HUES48 (cell line): Measurements from ENCODE around the gene ADGRG6.
"Not testable (repeated sequence)": the region's sequence is repeated elsewhere in the genome, so short reads cannot be mapped to it uniquely, and the experiment has no call there.

Source experiments
- H3K27ac ChIP-seq: one replicate; pipeline ENCODE4 v1.7.0; 2013; ENCODE audit warnings: low read depth, low read length, inconsistent platforms
- H3K27me3 ChIP-seq: 2 replicates; pipeline ENCODE4 v1.6.1; 2013; ENCODE audit warnings: mild to moderate bottlenecking, low read length; ENCODE audit not compliant: control insufficient read depth, insufficient read depth
- H3K36me3 ChIP-seq: 2 replicates; pipeline ENCODE4 v1.6.1; 2013; ENCODE audit warnings: low read length; ENCODE audit not compliant: control insufficient read depth, insufficient read depth
- H3K4me1 ChIP-seq: 2 replicates; pipeline ENCODE4 v1.6.1; 2013; ENCODE audit warnings: mild to moderate bottlenecking, low read length; ENCODE audit not compliant: control insufficient read depth, insufficient read depth
- H3K4me3 ChIP-seq: 2 replicates; pipeline ENCODE4 v1.5.1; 2013; ENCODE audit warnings: mild to moderate bottlenecking, low read depth, low read length
- H3K9ac ChIP-seq: 2 replicates; pipeline ENCODE4 v1.6.1; 2013; ENCODE audit warnings: mild to moderate bottlenecking, low read depth, low read length, moderate library complexity
- H3K9me3 ChIP-seq: 2 replicates; pipeline ENCODE4 v1.6.1; 2013; ENCODE audit warnings: low read length; ENCODE audit not compliant: control insufficient read depth, insufficient read depth

Gene ADGRG6

GRCh38 chr6:142446168-142446567, 144.4 kb downstream of the ADGRG6 start:
- Histone ChIP-seq H3K36me3 (no peaks in the 10 kb centered on the region), H3K27me3 (no peaks in the 10 kb centered on the region), H3K27ac (no peak overlapping the region), H3K9me3 (no peaks in the 10 kb centered on the region), H3K4me1 (peaks cover 21% of the 10 kb centered on the region), H3K4me3 (no peak overlapping the region), H3K9ac (no peak overlapping the region)

DNA sequence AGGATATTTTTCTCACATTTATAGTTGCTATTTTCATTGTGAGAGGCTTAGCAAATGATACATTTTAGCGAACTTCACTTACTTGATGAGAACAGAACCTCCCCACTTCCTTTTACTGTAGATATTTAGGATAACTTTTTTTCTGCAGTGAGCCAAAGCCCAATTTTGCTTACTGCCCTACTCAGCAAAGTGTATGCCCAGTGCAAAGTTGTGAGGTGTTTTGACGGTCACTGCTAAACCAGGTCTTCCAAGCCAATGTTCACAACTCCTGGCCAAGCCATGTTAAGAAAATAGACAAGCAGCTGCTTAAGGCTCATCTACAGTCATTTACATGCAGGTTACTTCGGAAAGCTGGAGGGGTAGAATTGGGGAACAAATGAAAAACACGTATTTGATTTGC, 144.8 kb downstream of the ADGRG6 start:
- Histone ChIP-seq H3K4me1 (peaks cover 17% of the 10 kb centered on the region), H3K27me3 (no peaks in the 10 kb centered on the region), H3K36me3 (no peaks in the 10 kb centered on the region), H3K9ac (no peak overlapping the region), H3K4me3 (no peak overlapping the region), H3K9me3 (no peaks in the 10 kb centered on the region), H3K27ac (no peak overlapping the region)

DNA sequence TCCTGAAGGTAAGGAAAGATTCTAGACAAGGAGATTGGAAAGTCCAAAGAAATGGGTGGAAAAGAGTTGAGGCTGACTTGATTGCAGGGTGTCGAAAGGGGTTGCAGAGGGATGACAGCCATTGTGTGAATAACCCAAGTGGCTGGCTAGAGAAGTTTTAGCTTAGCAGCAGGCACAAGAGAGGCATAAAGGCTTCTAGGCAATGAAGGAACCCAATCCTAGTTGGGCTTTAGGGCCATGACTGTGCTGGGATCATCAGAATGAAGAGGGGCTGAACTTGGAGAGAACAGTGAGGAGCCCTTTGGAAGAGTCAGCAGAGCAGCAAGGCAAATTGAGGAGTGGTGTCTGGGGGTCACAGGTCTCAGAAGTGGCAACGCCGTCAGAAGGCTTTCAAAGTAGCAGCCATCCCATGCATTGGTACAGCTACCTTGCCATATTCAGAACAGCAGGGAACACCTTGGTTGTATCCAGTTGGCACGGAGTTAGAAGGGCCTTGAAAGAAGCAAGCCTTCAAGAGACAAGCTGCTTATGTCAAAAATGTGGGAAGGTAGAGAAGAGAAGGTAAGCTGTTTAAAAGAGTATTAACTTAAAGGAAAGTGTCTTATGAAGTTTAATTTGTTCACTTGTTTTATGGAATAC, 146.4 kb downstream of the ADGRG6 start:
- Histone ChIP-seq H3K36me3 (no peaks in the 10 kb centered on the region), H3K4me1 (peaks cover 13% of the 10 kb centered on the region), H3K9ac (no peak overlapping the region), H3K27me3 (no peaks in the 10 kb centered on the region), H3K4me3 (no peak overlapping the region), H3K27ac (no peak overlapping the region), H3K9me3 (no peaks in the 10 kb centered on the region)

- H3K27me3 ChIP-seq, H3K9me3 ChIP-seq, H3K4me3 ChIP-seq, H3K36me3 ChIP-seq, H3K27ac ChIP-seq, H3K9ac ChIP-seq, H3K4me1 ChIP-seq: not testable (repeated sequence)
These were observed 149.0 kb downstream of the ADGRG6 start for GRCh38 chr6:142450856-142451255.

DNA sequence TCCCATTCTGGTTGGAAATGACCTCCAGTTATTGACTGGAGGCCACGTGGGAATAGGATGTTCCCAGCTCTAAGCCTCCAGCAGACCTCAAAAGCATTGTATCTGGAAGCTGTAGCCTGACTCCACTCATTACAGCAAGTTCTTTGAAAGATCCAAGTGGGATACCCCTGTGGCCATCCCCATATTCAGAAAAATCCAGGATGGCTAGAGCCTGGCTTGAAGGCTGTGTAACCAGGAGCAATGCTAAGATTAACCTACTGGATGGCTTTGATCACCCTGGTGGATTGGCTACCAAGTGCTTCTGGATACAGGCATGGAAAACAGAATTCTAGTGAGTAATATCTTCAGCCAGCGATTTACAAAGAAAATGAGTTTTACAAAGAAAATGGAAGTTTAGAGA, 151.2 kb downstream of the ADGRG6 start:
- H3K36me3 ChIP-seq: no peaks in the 10 kb centered on the region
- H3K9me3 ChIP-seq: no peaks in the 10 kb centered on the region
- no peaks in the 10 kb centered on the region for H3K27me3 ChIP-seq
- no peak overlapping the region for H3K27ac ChIP-seq
- no peak overlapping the region for H3K4me3 ChIP-seq
- H3K4me1 ChIP-seq: no peaks in the 10 kb centered on the region
- H3K9ac ChIP-seq: no peak overlapping the region

- not testable (repeated sequence) for H3K4me3 ChIP-seq, H3K4me1 ChIP-seq, H3K9me3 ChIP-seq, H3K9ac ChIP-seq, H3K36me3 ChIP-seq, H3K27ac ChIP-seq, H3K27me3 ChIP-seq
These were observed 152.4 kb downstream of the ADGRG6 start for GRCh38 chr6:142454196-142454595.

GRCh38 chr6:142454848-142455247, 153.0 kb downstream of the ADGRG6 start:
- H3K27ac ChIP-seq, H3K4me1 ChIP-seq, H3K36me3 ChIP-seq, H3K4me3 ChIP-seq, H3K9ac ChIP-seq, H3K27me3 ChIP-seq, H3K9me3 ChIP-seq: not testable (repeated sequence)

GRCh38 chr6:142455957-142456589, 154.3 kb downstream of the ADGRG6 start:
- Histone ChIP-seq H3K36me3 (no peaks in the 10 kb centered on the region), H3K9me3 (no peaks in the 10 kb centered on the region), H3K27ac (no peak overlapping the region), H3K4me3 (no peak overlapping the region), H3K4me1 (no peaks in the 10 kb centered on the region), H3K27me3 (no peaks in the 10 kb centered on the region), H3K9ac (no peak overlapping the region)

GRCh38 chr6:142457638-142458406, 156.0 kb downstream of the ADGRG6 start:
- Histone ChIP-seq H3K4me3 (no peak overlapping the region), H3K27ac (no peak overlapping the region), H3K9me3 (peaks cover 13% of the 10 kb centered on the region), H3K36me3 (no peaks in the 10 kb centered on the region), H3K27me3 (no peaks in the 10 kb centered on the region), H3K4me1 (no peaks in the 10 kb centered on the region), H3K9ac (no peak overlapping the region)

DNA sequence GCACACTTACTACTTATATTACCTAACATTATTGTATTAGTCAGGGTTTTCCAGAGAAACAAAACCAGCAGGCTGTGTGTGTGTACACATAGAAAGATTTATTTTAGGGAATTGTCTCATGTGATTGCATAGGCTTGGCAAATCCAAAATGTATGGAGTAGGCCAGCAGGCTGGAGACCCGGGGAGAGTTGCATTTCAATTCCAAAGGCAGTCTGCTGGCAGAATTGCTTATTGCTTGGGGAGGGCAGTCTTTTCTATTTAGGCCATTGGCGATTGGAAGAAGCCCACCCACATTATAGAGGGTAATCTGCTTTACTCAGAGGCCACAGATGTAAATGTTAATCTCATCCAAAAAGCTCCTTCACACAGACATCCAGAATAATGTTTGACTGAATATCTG, 157.0 kb downstream of the ADGRG6 start:
- peaks cover 13% of the 10 kb centered on the region for H3K9me3 ChIP-seq
- no peak overlapping the region for H3K9ac ChIP-seq
- no peak overlapping the region for H3K4me3 ChIP-seq
- no peak overlapping the region for H3K27ac ChIP-seq
- no peaks in the 10 kb centered on the region for H3K36me3 ChIP-seq
- no peaks in the 10 kb centered on the region for H3K27me3 ChIP-seq
- H3K4me1 ChIP-seq: no peaks in the 10 kb centered on the region

- H3K9me3 ChIP-seq: peaks cover 13% of the 10 kb centered on the region
- no peaks in the 10 kb centered on the region for H3K27me3 ChIP-seq
- no peak overlapping the region for H3K4me3 ChIP-seq
- no peak overlapping the region for H3K27ac ChIP-seq
- H3K36me3 ChIP-seq: no peaks in the 10 kb centered on the region
- H3K9ac ChIP-seq: no peak overlapping the region
- H3K4me1 ChIP-seq: no peaks in the 10 kb centered on the region
These were observed 157.5 kb downstream of the ADGRG6 start for GRCh38 chr6:142459271-142459670.
